Stomach (tissue), 9 donors: Measurements from ENCODE around the gene SMIM38. TPM values are rescaled to one million over a fixed set of nuclear protein-coding genes. Genes with fewer than 3 reads are reported as not detected.
A peak's percentile ranks its signal among the peaks of the same experiment; 100 is the strongest.

Experiments
- DNase-seq, 2 donors: peaks; one replicate each; pipeline versions ENCODE4 v3.0.0 to v3.0.0-alpha.2; 2013 to 2019
- H3K27ac ChIP-seq, 5 donors: fragments of 200-600 bp in 4 of 5; sonication (generic) in 4 of 5; one replicate each; pipeline ENCODE4 v1.5.1; 2013 to 2019; ENCODE audit warnings: mild to moderate bottlenecking in 1 of 5, moderate library complexity in 1 of 5
- H3K27me3 ChIP-seq, 3 donors: fragments of 200-600 bp; sonication (generic); one replicate each; pipeline ENCODE4 v1.5.1; 2017 to 2019; ENCODE audit warnings: mixed run types in 1 of 3
- H3K36me3 ChIP-seq, 4 donors: fragments of 200-600 bp; sonication (generic); 1 replicate in 3 of 4; 2 replicates in 1 of 4; pipeline ENCODE4 v1.5.1; 2016 to 2019
- H3K4me1 ChIP-seq, 4 donors: fragments of 200-600 bp; sonication (generic); one replicate each; pipeline ENCODE4 v1.5.1; 2016 to 2019
- H3K4me3 ChIP-seq, 4 donors: fragments of 200-600 bp; sonication (generic) in 3 of 4; one replicate each; pipeline ENCODE4 v1.5.1; 2016 to 2019; ENCODE audit warnings: mild to moderate bottlenecking in 1 of 4
- H3K9me3 ChIP-seq, 4 donors: fragments of 200-600 bp; sonication (generic); one replicate each; pipeline ENCODE4 v1.5.1; 2016 to 2019
- EP300 ChIP-seq: sonication (generic); formaldehyde crosslinking; IDR thresholded peaks from one replicate; pipeline ENCODE4 v1.6.1; 2017; ENCODE audit warnings: antibody characterized with exemption
- POLR2A ChIP-seq, 4 donors: fragments of 450-650 bp; IDR thresholded peaks; one replicate each; pipeline ENCODE4 v1.6.1; 2016; ENCODE audit warnings: antibody characterized with exemption in 4 of 4, control low read depth in 2 of 4, mild to moderate bottlenecking in 1 of 4, moderate library complexity in 1 of 4
- POLR2AphosphoS5 ChIP-seq, 3 donors: sonication (generic); formaldehyde crosslinking; IDR thresholded peaks; one replicate each; pipeline ENCODE4 v1.6.1; 2016; ENCODE audit warnings: antibody characterized with exemption in 3 of 3
- WGBS, 5 donors: extraction: QIAGEN DNeasy Blood & Tissue Kit in 3 of 5; methylation state at CpG; one replicate each; pipeline versions ENCODE4 v1.1.5 to v1.1.7; 2013 to 2018; 5-methylcytosine and 5-hydroxymethylcytosine counted together
- intact Hi-C: fragments of 100-400 bp; cut with DNase I; formaldehyde crosslinking; loops from one replicate; pipeline ENCODE4 v1.15.1; 2023; ENCODE audit warnings: low total_unique reads
- polyA plus RNA-seq, 3 donors: library from polyadenylated mRNA; stranded (reverse); fragments of 200-250 nt; gene quantifications; one replicate each; pipeline ENCODE4 v1.2.3, GENCODE V29; 2013
- total RNA-seq, 5 donors: library from RNA; depleted of rRNA; stranded (reverse); fragments of >200 nt; gene quantifications; one replicate each; pipeline versions ENCODE4 v1.1.0 to v1.2.3, GENCODE V29; 2014 to 2016
- TF ChIP-seq, protein P1 (sequence below), 7 experiments: fragments of 450-650 bp in 4 of 7; fragments of 200-600 bp in 3 of 7; sonication (generic) in 3 of 7; IDR thresholded peaks; one replicate each; pipeline ENCODE4 v1.5.1; 2016 to 2019; ENCODE audit warnings: antibody characterized with exemption in 7 of 7, control low read depth in 2 of 7, mild to moderate bottlenecking in 1 of 7
- donor health status: healthy with polysubstance abuse.
- donor health status: Bipolar disorder and iron deficiency.
- donor health status: healthy.

Gene SMIM38
- total and polyA plus RNA-seq, 8 donors, result 1.2 to 31.2 (median 9.3) TPM; not detected in 1

DNA sequence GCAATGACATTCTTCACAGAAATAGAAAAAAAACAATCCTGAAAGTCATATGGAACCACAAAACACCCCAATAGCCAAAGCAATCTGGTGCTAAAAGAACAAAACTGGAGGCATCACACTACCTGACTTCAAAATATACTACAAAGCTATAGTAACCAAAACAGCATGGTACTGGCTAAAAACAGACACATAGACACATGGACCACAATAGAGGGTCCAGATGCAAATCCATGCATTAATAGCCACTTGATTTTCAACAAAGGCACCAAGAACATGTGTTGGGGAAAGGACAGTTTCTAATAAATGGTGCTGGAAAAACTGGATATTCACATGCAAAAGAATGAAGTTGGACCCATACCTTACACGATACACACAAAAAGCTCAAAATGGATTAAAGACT, 27.9 kb upstream of the SMIM38 start:
- H3K4me3 ChIP-seq, result no peak overlapping the region
- intact Hi-C loops, result no loop called here
- no peak for DNase-seq
- peak overlapping the region in 4 of 5 donors; percentile 61 to 79 (median 74) for H3K27ac ChIP-seq
- no peaks in the 10 kb centered on the region for H3K27me3 ChIP-seq
- H3K36me3 ChIP-seq, result no peaks in the 10 kb centered on the region
- H3K9me3 ChIP-seq, result peaks cover 0 to 6% (median 0%) of the 10 kb centered on the region in 4 donors
- H3K4me1 ChIP-seq, result peaks cover 26 to 50% (median 47%) of the 10 kb centered on the region in 4 donors
- WGBS, 5 donors, result 76 to 97% (median 91%) methylated on average over 1 of the region's 1 CpG
- TF ChIP-seq POLR2A (IDR thresholded peaks at IDR 0.05) (no peak), EP300 (no peak), POLR2AphosphoS5 (IDR thresholded peaks at IDR 0.05) (no peak)
- TF ChIP-seq, protein P1, sequence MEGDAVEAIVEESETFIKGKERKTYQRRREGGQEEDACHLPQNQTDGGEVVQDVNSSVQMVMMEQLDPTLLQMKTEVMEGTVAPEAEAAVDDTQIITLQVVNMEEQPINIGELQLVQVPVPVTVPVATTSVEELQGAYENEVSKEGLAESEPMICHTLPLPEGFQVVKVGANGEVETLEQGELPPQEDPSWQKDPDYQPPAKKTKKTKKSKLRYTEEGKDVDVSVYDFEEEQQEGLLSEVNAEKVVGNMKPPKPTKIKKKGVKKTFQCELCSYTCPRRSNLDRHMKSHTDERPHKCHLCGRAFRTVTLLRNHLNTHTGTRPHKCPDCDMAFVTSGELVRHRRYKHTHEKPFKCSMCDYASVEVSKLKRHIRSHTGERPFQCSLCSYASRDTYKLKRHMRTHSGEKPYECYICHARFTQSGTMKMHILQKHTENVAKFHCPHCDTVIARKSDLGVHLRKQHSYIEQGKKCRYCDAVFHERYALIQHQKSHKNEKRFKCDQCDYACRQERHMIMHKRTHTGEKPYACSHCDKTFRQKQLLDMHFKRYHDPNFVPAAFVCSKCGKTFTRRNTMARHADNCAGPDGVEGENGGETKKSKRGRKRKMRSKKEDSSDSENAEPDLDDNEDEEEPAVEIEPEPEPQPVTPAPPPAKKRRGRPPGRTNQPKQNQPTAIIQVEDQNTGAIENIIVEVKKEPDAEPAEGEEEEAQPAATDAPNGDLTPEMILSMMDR (IDR thresholded peaks at IDR 0.05), result no peak

DNA sequence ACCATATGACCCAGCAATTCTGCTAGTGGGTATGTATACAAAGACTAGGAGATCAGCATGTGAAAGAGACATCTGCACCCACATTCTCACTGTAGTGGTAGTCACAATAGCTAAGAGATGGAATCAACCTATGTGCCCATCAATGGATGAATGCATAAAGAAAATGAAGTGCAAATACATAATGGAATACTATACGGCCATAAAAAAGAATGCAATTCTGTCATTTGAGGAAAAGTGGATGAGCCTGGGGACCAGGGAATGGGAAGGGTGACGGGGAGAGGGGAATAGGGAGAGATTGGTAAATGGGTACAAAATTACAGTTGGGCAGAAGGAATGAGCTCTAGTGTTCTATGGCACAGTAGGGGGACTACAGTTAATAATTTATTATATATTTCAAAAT, 26.7 kb upstream of the SMIM38 start:
- H3K9me3 ChIP-seq, result peaks cover 0 to 6% (median 2%) of the 10 kb centered on the region in 4 donors
- no peaks in the 10 kb centered on the region for H3K36me3 ChIP-seq
- H3K27me3 ChIP-seq, result no peaks in the 10 kb centered on the region
- TF ChIP-seq EP300, result no peak
- no peak overlapping the region for H3K4me3 ChIP-seq
- intact Hi-C loops, result no loop called here
- WGBS, 5 donors, result 95 to 98% (median 96%) methylated on average over 2 of the region's 2 CpGs
- peaks cover 14 to 39% (median 35%) of the 10 kb centered on the region in 4 donors for H3K4me1 ChIP-seq
- no peak overlapping the region for H3K27ac ChIP-seq
- DNase-seq, result no peak

DNA sequence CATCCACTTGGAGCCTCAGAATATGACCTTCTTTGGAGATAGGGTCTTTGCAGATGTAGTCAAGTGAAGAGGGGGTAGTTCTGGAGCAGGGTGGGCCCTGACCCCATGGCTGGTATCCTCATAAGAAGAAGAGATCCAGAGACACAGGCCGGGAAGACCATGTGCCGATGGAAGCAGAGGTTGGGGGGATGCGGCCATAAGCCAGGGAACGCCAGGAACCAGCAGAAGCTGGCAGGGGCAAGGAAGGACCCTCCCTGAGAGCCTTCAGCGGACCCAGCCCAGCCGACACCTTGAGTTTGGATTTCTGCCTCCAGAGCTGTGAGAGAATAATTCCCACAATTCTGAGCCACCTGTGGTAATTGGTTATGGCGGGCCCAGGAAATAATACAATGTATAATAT, 26.1 kb upstream of the SMIM38 start:
- TF ChIP-seq POLR2AphosphoS5 (IDR thresholded peaks at IDR 0.05) (no peak), EP300 (no peak), POLR2A (IDR thresholded peaks at IDR 0.05) (no peak)
- TF ChIP-seq, protein P1 (IDR thresholded peaks at IDR 0.05), result no peak
- Histone ChIP-seq H3K36me3 (no peaks in the 10 kb centered on the region), H3K4me1 (peaks cover 12 to 36% (median 33%) of the 10 kb centered on the region in 4 donors), H3K27me3 (no peaks in the 10 kb centered on the region), H3K27ac (no peak overlapping the region), H3K4me3 (no peak overlapping the region), H3K9me3 (peaks cover 0 to 6% (median 2%) of the 10 kb centered on the region in 4 donors)
- 89 to 96% (median 95%) methylated on average over 7 of the region's 7 CpGs for WGBS, 5 donors
- DNase-seq, result no peak
- intact Hi-C loops, result no loop called here

DNA sequence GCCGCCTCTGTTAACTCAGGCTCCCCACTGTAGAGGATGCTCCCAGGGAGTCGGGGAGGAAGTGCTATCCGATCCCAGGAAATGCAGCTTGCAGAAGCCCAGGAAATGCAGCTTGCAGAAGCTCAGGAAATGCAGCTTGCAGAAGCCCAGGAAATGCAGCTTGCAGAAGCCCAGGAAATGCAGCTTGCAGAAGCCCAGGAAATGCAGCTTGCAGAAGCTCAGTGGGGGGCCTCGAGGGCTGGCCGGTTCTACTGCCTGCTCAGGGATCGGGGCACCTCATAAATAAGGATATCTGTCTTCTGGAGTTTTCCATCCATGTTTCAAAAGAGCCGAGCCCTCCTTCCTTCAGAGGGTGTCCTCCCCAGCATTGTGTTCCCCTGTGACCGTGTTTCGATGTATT, 25.1 kb upstream of the SMIM38 start:
- peaks cover 12 to 43% (median 33%) of the 10 kb centered on the region in 4 donors for H3K4me1 ChIP-seq
- peak overlapping the region in 3 of 5 donors; percentile 66 to 77 (median 67) for H3K27ac ChIP-seq
- H3K4me3 ChIP-seq, result no peak overlapping the region
- no peaks in the 10 kb centered on the region for H3K27me3 ChIP-seq
- no peaks in the 10 kb centered on the region for H3K36me3 ChIP-seq
- intact Hi-C loops, result no loop called here
- DNase-seq, result no peak
- H3K9me3 ChIP-seq, result peaks cover 0 to 6% (median 2%) of the 10 kb centered on the region in 4 donors
- TF ChIP-seq, protein P1 (IDR thresholded peaks at IDR 0.05), result no peak
- TF ChIP-seq POLR2A (IDR thresholded peaks at IDR 0.05) (no peak), EP300 (no peak)
- 54 to 75% (median 72%) methylated on average over 9 of the region's 9 CpGs for WGBS, 5 donors

DNA sequence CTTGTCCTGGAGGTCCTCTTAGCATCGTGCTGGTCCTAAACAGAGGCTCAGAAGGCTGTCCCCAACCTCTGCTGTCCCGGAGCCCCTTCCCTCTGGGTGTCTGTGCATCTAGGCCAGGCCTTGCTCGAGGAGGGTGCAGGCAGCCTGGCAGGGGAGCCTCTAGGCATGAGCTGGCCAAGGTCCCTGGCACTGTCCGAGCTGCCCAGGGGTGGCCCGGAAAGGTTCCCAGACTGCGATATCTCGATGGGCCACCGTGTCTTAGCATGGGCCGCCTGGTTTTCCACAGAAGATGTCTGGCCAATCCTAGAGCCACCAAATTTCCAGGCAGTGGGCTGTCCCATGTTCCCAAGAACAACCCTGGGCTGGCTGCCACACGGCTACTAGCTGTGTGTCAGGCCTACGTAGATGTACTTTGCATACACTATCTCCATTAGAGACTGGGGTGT, 24.6 kb upstream of the SMIM38 start:
- DNase-seq, result peak in 1 of 2 donors; percentile 83
- Histone ChIP-seq H3K36me3 (no peaks in the 10 kb centered on the region), H3K27ac (peak overlapping the region; percentile 15 to 77 (median 66)), H3K4me3 (no peak overlapping the region), H3K4me1 (peaks cover 12 to 43% (median 29%) of the 10 kb centered on the region in 4 donors), H3K27me3 (no peaks in the 10 kb centered on the region), H3K9me3 (peaks cover 0 to 6% (median 2%) of the 10 kb centered on the region in 4 donors)
- TF ChIP-seq POLR2AphosphoS5 (IDR thresholded peaks at IDR 0.05), result no peak
- no peak for TF ChIP-seq POLR2A (IDR thresholded peaks at IDR 0.05)
- TF ChIP-seq, protein P1 (IDR thresholded peaks at IDR 0.05), result no peak
- TF ChIP-seq EP300, result no peak
- 57 to 79% (median 61%) methylated on average over 4 to 11 of the region's 11 CpGs for WGBS, 5 donors
- intact Hi-C loops, result no loop called here
